GM18517 (cell line): ENCODE measurements around the gene ZMYND11.

ENCODE experiments used
- ATAC-seq: cut with Tn5 transposase; IDR thresholded peaks from one replicate; pipeline ENCODE4 v1.9.1; 2021; ENCODE audit warnings: mild to moderate bottlenecking, moderate library complexity; ENCODE audit not compliant: unreplicated experiment

The ZMYND11 gene

DNA sequence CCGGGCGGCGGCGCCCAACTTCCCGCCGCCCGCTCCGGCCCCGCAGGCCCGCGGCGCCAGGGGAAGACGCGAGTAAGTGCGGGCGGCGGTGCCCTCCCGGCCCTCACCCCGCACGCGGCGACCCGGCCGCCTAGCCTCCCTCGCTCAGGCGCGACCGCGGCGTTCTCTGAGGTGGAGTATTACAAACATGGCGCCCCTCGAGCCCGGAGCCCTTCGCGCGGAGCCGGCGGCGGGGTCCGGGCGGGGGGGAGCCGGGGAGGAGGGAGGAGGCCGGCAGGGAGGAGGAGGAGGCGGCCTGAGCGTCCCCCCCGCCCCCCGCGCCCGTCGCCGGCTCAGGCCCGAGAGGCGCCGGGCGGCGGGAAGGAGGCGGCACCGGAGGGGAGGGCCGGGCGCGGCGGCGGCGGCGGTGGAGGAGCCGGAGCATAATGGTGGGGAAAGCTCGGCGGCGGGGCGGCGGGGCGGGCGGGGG lies at the start of gene ZMYND11:
TSS of gene ZMYND11 (plus strand) at position 324 of the 469 bp plus-strand sequence. CDS start 44,558 bp downstream, outside the sequence.
- ATAC-seq, result peak; percentile 38

DNA sequence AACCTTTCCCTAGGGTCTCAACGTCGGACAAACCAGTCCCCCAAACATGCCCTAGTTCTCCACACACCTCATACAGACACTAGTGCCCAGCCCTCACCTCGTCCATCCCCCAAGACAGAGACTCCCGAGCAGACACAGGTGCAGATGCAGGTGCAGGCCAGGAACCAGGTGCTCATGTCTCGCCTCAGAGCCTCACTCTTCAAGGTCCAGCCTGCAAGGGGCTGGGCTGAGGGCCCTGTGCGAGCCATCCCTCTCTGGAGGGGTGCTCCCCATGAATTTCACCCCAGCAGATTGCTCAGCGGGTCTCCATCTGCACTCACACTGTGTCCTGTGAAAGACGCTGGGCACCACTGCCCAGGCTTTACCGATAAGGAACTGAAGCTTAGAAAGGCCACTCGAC lies 49.2 kb upstream of the ZMYND11 start:
- ATAC-seq, result no peak

DNA sequence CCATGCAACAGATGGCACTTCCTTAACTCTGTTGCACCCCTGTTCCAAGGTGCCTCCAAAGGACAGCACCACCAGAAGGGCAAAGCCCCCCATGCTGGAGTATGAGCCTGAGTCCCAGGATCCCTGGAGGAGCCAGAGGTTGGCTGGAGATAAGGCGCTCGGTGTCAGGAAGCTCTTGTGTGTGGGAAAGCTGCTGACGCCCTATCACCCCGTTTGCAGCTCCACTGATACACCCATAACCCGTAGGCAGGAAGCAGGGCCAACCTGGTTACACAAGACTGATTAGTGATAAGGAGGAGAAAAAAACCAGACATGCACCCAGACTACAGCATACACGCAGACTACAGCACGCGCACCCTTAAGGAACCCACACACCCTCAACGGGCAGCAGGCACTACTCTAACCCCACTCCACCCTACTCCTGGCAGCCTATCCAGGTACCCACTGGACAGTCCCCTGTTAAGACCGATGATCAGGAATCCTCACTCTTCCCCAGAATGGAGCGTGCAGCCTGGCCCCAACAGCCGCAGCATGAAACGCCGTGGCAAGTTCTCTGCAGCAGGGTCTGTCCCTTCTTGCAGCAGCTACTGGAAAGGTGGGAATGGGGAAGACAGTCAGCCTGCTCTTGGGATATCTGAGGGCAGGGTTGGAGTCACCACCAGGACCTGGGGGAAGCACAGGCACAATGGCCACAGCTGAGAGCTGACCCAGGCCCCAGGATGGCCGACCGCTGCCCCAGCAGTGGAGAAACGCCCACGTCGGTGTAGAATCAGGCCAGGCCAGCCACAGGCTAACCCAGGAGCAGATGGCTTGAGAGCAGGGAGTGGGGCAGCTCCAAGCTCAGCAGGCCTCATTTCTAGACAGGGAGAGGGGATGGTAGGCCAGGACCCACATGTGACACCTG lies 47.8 kb upstream of the ZMYND11 start:
- ATAC-seq, result no peak

DNA sequence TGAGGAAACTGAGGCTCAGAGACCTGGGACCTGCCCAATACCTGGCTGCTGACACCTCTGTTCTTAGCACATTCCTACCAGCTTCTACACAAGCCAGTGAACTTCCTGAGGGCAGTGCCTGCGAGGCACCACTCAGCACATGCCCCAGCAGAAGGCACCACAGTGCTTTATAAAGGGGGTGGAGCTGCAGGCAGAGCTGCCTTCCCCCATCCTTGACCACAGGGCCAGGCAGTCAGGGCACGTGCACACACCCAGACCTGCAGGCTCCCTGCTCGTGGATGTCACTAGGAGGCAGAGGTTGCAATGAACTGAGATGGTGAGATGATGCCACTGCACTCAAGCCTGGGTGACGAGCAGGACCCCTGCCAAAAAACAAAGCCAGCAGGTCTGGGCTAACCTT lies 47.0 kb upstream of the ZMYND11 start:
- ATAC-seq, result no peak

DNA sequence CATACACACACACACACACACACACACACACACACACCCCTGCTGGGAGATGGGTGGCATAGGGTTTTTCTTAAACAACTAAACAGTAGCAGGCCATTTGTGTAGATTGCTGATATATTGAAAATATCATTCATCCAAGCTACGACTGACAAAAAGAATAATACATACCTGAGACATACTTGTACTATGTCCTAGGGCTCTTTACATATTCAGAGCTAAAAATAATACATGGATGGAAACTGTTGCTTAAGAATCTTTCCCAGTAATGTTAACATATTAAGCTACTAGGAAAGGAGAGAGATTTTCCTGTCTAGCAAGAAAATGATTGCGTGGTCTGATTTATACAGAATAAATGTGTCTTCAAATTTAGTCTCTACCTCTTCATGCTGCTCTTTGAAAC lies 46.0 kb upstream of the ZMYND11 start:
- ATAC-seq, result no peak

DNA sequence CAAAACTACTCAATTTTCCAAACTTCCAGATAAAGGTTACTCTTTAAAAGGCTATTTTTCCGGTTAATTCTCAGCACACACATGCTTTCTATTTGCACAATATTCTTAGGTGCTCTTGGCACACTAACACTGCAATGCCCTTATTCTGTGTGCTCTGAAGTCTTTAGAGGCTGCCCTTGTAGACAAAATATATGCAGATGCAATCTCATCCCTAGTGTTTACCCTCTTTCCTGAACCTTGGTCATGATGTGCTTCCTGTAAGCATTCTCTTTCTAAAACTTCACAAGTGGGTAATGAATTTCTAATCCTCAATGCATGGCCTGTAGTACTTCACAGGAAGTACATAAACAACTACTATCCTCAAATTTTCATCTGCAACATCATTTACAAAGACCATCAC lies 45.1 kb upstream of the ZMYND11 start:
- no peak for ATAC-seq

DNA sequence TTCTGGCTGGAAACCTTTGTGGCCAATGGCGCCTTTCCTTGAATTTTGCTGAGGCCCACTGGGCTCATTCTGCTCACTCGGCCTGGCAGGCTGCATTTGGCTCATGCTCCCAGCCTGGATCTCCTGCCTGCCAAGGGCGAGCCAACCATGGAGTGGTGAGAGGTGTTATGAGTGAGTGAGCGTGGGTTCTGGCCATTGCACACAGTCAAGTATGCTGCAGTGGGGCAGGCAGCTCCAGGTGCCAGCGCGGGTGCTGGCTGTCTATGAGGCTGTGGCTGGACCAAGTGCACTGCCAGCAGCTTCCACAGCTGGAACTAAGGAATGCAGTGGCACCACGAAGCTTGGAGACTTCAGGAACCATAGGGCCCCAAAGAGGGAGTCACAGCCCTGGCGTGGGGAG lies 43.9 kb upstream of the ZMYND11 start:
- no peak for ATAC-seq

DNA sequence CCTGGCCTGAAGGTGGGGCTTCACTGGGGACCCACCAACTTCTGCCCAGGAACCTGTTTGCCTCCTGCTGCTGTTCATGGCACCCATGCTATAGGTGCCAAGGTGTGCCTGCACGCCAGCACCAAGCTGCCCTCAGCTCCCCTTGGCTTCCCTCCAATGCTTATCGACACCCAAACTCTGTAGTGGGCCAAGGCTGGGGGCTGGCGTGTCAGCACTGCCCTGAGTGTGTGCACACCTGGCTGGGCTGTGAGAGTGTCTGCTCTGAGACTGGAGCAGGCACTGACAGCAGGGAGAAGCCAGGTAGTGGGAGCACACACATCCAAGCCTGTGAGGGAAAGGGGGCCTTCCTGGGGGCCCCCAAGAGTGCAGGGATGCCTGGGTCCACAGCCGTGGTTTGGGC lies 43.1 kb upstream of the ZMYND11 start:
- ATAC-seq, result no peak

DNA sequence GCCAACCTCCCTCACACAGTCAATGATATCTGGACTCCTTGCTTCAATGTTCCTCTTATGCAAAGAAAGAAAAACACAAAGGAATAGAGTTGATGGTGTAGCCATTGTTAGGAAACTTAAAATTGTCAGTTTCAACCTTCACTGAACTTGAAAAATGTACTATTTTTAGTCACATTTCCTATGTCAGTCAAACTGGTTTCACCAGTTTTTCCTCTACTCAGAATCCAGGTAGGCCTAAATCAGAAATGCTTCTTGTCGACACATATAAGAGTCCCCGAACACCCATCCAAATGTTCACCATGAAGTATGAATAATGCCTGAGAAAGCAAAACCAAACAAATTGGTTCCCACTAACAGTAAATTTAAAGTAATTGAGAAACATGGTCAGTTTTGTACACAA lies 42.4 kb upstream of the ZMYND11 start:
- ATAC-seq, result no peak

DNA sequence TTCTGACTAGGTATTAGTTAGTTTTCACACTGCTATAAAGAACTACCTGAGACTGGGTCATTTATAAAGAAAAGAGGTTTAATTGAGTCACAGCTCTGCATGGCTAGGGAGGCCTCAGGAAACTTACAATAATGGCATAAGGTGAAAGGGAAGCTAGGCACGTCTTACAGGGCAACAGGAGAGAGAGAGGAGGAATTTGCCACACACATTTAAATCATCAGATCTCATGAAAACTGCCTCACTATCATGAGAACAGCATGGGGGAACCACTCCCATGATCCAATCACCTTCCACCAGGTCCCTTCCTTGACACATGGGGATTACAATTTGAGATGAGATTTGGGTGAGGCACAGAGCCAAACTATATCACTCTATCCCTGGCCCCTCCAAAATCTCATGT lies 40.6 kb upstream of the ZMYND11 start:
- ATAC-seq, result no peak

DNA sequence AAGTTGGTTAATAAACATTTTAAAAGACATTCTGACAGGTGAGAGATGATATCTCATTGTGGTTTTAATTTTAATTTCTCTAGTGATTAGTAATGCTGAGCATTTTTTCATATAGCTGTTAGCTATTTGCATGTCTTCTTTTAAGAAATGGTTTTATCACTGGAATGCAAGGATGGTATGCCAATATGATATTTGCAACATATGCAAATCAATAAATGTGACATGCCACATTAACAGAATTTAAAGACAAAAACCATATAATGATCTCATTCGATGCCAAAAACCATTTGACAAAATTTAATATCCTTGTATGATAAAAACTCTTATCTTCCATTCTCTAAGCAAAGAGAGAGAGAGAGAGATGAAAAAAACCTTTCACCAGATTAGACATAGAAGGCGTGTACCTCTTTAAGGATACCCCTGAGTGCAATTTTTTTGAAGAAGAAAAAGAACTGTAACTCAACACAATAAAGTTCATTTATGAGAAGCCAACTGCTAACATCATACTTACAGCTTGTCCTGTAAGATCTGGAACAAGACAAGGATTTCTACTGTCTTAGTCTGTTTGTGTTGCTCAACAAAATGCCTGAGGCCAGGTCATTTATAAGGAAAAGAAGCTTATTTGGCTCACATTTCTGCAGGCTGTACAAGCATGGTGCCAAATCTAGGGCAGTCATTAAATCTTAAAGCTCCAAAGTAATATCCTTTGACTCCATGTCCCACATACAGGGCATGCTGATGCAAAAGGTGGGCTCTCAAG lies 39.7 kb upstream of the ZMYND11 start:
- ATAC-seq, result no peak

DNA sequence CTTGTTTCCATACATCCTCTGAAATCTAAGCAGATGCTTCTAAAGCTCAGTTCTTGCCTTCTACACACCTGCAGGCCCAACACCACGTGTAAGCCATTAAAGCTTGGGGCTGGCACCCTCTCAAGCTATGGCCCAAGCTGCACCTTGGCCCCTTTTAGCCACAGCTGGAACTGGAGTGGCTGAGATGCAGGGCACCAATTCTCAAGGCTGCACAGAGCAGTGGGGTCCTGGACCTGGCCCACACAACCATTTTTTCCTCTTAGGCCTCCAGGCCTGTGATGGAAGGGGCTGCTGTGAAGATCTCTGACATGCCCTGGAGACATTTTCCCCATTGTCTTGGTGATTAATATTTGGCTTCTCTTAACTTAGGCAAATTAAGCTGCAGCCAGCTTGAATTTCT lies 38.8 kb upstream of the ZMYND11 start:
- ATAC-seq, result no peak

DNA sequence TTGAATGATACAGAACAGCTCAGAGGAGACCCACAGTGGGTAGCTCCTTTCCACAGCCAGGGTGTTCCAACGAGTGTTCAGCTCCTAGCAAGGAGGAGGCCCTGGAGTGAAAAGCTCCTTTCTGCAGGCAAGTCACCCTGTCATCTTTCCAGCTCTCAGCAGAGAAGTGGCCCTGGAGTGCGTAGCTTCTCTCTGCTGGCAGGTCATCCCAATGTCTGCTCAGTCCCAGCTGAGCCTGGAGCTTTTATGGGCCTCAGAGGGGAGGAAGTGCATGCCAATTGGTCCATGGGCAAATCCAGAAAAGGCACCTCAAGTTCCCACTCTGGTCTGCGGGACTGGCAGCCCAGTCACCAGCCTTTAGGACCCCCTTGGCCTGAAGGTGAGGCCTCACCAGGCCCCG lies 30.8 kb upstream of the ZMYND11 start:
- no peak for ATAC-seq

DNA sequence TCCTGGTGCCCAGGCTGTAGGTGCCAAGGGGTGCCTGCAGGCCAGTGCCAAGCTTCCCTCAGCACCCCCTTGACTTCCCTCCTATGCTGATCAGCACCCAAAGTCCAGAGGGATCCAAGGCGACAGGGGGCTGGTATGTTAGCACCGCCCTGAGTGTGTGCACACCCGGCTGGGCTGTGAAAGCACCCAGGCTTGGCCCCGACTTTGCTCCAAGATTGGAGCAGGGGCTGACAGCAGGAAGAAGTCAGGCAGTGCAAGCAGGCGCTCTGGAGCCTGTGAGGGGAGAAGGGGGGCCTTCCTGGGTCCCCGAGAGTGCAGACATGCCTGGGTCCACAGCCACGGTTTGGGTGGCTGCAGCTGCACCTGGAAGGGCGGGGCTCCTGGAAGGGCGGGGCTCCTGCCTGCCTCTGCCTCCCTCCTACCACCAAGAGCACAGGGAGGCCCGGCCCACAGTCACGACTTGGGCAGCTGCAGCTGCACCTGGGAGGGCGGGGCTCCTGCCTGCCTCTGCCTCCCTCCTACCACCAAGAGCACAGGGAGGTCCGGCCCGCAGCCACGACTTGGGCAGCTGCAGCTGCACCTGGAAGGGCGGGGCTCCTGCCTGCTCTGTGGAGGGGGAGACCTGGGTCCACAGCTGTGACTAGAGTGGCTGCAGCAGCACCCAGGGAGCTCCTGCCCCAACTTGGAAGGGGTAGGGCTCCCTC lies 30.2 kb upstream of the ZMYND11 start:
- no peak for ATAC-seq

DNA sequence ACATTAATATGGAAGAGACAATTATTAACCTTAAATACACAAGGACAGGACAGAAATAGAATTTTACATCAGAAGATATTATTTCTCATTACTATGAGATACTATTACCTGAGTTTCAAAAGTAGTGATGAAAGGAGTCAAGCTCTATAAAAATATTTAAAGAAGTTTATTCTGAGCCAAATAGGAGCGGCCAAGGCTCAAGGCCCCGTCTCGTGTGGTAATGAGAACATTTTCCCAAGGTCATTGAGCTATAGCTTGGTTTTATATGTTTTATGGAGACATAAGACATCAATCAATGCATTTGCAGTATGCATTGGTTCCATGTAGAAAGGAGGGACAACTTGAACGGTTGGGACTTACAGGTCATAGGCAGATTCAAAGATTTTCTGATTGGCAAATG lies 29.4 kb upstream of the ZMYND11 start:
- no peak for ATAC-seq

DNA sequence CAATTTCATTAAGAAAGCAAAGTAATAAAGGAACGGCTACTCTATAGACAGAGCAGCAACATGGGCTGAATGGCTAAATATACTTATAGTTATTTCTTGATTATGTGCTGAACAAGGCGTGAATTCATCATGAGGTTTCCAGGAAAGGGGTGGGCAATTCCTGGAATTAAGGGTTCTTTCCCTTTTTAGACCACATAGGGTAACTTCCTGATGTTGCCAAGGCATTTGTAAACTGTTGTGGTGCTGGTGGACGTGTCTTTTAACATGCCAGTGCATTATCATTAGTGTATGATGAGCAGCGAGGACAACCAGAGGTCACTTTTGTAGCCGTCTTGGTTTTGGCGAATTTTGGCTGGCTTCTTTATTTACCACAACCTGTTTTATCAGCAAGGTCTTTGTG lies 28.5 kb upstream of the ZMYND11 start:
- ATAC-seq, result no peak

DNA sequence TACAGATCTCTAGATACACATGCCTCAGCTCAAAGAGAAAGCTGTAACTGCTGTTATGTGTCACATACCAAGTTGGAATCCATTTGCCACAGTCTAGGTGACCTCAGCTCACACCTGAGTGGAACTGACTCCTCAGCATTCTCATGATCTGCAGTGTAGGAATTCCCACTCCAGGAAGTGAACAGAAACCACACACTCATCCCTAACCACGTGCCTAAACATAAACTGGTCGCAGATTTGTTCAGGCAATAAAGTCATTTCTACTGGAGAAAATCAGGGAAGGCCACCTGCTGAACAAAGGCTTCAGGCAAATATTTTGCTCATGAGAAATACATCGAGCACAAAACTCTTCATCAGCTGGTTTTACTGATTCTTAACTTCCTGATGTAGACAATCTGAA lies 23.0 kb upstream of the ZMYND11 start:
- ATAC-seq, result no peak

DNA sequence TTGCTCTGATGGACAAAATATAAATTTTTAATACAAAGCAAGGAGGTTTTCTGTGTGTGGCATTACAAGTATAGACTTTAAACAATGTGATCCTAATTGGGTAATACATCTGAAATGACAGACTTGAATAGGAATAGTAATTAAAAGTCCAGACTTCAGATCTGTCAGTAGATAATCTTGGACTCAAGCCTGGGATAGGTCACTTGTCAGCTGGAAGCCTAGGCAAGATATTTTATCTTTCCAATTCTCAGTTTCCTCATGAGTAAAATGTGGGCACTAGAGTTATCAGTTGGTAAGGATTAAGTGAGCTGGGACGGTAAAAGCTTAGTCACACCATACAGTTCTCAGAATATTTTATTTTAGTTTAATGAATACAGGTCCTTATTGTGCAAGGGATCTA lies 10.4 kb upstream of the ZMYND11 start:
- no peak for ATAC-seq

DNA sequence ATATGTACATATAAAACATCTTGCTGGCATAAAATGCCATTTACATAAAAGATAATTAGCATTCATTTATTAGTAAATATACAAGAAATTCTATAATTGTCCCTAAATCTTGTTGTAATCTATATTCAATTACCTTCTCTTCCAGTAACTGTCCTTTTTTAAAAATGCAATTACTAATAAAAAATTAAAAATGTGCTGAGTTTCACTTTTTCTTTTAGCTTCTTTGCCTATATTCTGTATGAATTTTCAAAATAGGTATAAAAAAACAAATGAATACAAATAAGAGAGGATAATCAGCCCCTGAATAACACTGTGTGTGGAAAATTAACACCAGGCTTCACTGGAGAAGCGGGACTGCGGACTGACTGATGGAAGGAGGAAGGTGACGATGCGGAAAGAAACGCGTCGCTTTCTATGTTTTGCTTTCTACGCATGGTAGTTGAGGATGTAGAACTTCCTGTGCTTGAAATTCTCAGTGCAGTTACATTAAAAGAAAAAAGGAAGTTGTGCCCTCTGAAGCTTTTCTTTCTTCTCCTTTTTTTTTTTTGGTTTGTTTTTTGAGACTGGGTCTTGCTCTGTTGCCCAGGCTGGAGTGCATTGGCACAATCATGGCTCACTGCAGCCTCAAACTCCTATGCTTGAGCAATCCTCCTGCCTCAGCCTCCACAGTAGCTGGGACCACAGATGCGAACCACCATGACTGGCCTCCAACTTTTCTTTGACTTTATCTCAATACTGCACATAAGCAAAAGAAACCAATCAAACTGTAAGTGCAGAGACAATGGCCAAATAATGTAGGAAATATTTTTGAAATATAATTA lies 7.4 kb upstream of the ZMYND11 start:
- ATAC-seq, result peak; percentile 87

DNA sequence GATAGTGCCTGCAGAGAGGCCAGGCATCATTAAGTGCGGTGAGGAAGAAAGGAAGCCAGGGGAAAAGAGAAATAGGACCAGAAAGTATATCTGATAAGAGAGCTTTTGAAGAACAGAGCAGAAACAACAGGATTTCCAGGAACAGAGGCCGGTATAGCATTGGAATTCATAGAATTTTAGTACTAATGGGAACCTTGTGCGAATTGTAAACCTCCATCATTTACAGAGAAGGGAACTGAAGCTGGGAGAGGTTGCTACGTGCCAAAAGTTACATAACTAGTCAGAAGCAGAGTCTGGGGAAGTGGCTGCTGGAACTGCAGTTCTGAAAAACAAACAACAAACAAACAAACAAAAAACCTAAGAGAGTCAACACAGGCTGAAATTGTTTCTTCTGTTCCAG lies 5.4 kb upstream of the ZMYND11 start:
- no peak for ATAC-seq
